OCI-LY1 (cell line): ENCODE measurements around the gene TERT.

Experiments used
- CTCF ChIP-seq: fragments of 200-600 bp; sonication (generic), shearing (Covaris generic); IDR thresholded peaks from 2 replicates; pipeline ENCODE4 v1.5.1; 2017; ENCODE audit warnings: mild to moderate bottlenecking, antibody characterized with exemption, low read length, moderate library complexity, mixed read lengths
- EZH2 ChIP-seq: fragments of 200-600 bp; sonication (generic), shearing (Covaris generic); IDR thresholded peaks from 2 replicates; pipeline ENCODE4 v1.8.0; 2017; ENCODE audit warnings: borderline replicate concordance, mixed run types, mild to moderate bottlenecking, antibody characterized with exemption, low read length, moderate library complexity, mixed read lengths

GRCh38 chr5:1324301-1324700 lies 29.4 kb upstream of the TERT start:
- TF ChIP-seq EZH2 (no peak), CTCF (no peak)
